Epithelial cell of esophagus (primary cell): Measurements from ENCODE around the gene OPRL1.

ENCODE experiments used
- DNase-seq: peaks from one replicate; pipeline ENCODE4 v3.0.0; 2010; ENCODE audit warnings: low read depth
- H3K4me3 ChIP-seq: 2 replicates; pipeline ENCODE4 v1.5.1; 2011; ENCODE audit warnings: mild to moderate bottlenecking, low read length, control low read depth
- CTCF ChIP-seq: IDR thresholded peaks from 2 replicates; pipeline ENCODE4 v1.5.1; 2011; ENCODE audit warnings: low read depth, mild to moderate bottlenecking, low read length, control low read depth, inconsistent platforms; ENCODE audit not compliant: insufficient read depth; ENCODE audit errors: missing control alignments

The OPRL1 gene

GRCh38 chr20:64035933-64036345, 43.9 kb upstream of the OPRL1 start, which contains the start of gene C20orf204:
C20orf204 (plus strand) TSS chr20:64036182; CDS start chr20:64036324, 142 bp downstream.
- no peak for DNase-seq
- no peak for TF ChIP-seq CTCF
- no peak within 1 kb of the TSS for H3K4me3 ChIP-seq

- no peak for TF ChIP-seq CTCF
- DNase-seq = no peak
- H3K4me3 ChIP-seq = no peak overlapping the region
Observed at GRCh38 chr20:64036346-64037198, 43.3 kb upstream of the OPRL1 start.

GRCh38 chr20:64037199-64037497, 42.7 kb upstream of the OPRL1 start:
- DNase-seq = no peak
- no peak overlapping the region for H3K4me3 ChIP-seq

GRCh38 chr20:64037498-64038213, 42.2 kb upstream of the OPRL1 start:
- DNase-seq = no peak
- no peak overlapping the region for H3K4me3 ChIP-seq

More at GRCh38 chr20:64037199-64037497, 42.7 kb upstream of the OPRL1 start:
- no peak for TF ChIP-seq CTCF

GRCh38 chr20:64038224-64038564, 41.7 kb upstream of the OPRL1 start:
- TF ChIP-seq CTCF = no peak
- no peak overlapping the region for H3K4me3 ChIP-seq
- DNase-seq = no peak

More at GRCh38 chr20:64037498-64038213, 42.2 kb upstream of the OPRL1 start:
- TF ChIP-seq CTCF = no peak

GRCh38 chr20:64038565-64039292, 41.2 kb upstream of the OPRL1 start:
- TF ChIP-seq CTCF = peak; percentile 46
- H3K4me3 ChIP-seq = peak overlapping the region; percentile 42
- DNase-seq = peak; percentile 85
